H1 (cell line): ENCODE data around the gene ROR1.

Experiments
- CEBPB ChIP-seq: IDR thresholded peaks from 2 replicates; pipeline ENCODE4 v1.6.1; 2012; ENCODE audit warnings: low read depth, low read length
- CTCF ChIP-seq, 3 experiments: IDR thresholded peaks; 1 replicate in 2 of 3; 2 replicates in 1 of 3; pipeline versions ENCODE4 v1.5.1 to v1.6.1; 2011; ENCODE audit warnings: low read length in 3 of 3, mild to moderate bottlenecking in 3 of 3, inconsistent platforms in 2 of 3, low read depth in 1 of 3, moderate library complexity in 1 of 3; ENCODE audit not compliant: insufficient read depth in 1 of 3; ENCODE audit errors: control extremely low read depth in 1 of 3
- EP300 ChIP-seq, 2 experiments: IDR thresholded peaks; 1 replicate in 1 of 2; 2 replicates in 1 of 2; pipeline ENCODE4 v1.6.1; 2011 to 2012; ENCODE audit warnings: low read depth in 2 of 2, low read length in 2 of 2, mild to moderate bottlenecking in 2 of 2, borderline replicate concordance in 1 of 2, inconsistent platforms in 1 of 2, moderate library complexity in 1 of 2
- GABPA ChIP-seq: IDR thresholded peaks from 2 replicates; pipeline ENCODE4 v1.6.1; 2011; ENCODE audit warnings: mild to moderate bottlenecking, low read length, moderate library complexity, borderline replicate concordance; ENCODE audit not compliant: insufficient read depth
- POLR2A ChIP-seq, 2 experiments: IDR thresholded peaks; 1 replicate in 1 of 2; 2 replicates in 1 of 2; pipeline ENCODE4 v1.6.1; 2011; ENCODE audit warnings: low read depth in 2 of 2, low read length in 2 of 2, mild to moderate bottlenecking in 2 of 2; ENCODE audit errors: control extremely low read depth in 1 of 2
- RAD21 ChIP-seq, 2 experiments: IDR thresholded peaks in 1 of 2; conservative IDR thresholded peaks in 1 of 2; 2 replicates each; pipeline ENCODE4 v1.6.1; 2011; ENCODE audit warnings: low read depth in 2 of 2, low read length in 2 of 2, improper control_type of control experiment in 1 of 2, inconsistent platforms in 1 of 2, mild to moderate bottlenecking in 1 of 2, moderate library complexity in 1 of 2
- TAF1 ChIP-seq: IDR thresholded peaks from 2 replicates; pipeline ENCODE4 v1.6.1; 2011; ENCODE audit warnings: mild to moderate bottlenecking, low read depth, low read length

DNA sequence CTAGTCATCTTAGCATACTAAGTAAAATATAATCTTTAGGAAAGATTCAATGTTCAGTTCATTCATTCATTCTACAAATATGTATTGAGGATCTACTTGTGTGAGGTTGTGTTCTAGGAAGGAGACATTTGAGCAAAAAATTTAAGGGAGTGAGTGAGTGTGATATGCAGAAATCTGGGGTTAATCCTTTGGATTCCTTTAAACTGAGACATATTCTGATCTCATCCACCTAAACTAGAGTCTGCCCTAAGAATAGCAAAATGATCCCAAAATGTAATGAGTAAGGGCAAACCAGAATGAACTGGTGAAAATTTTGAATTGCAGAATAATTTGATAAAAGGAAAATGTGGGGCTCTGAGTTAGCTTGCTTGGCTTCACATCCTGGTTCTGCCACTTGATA, 438.2 kb downstream of the ROR1 start:
- TF ChIP-seq POLR2A (IDR thresholded peaks at IDR 0.05; ENCODE audit: control extremely low read depth in 1 of 2, low read depth in 2 of 2, low read length in 2 of 2) (no peak), RAD21 (IDR thresholded peaks at IDR 0.05 in 1 of 2, conservative IDR thresholded peaks at IDR 0.05 in 1 of 2; ENCODE audit: low read depth in 2 of 2, low read length in 2 of 2) (no peak), GABPA (no peak), EP300 (IDR thresholded peaks at IDR 0.05; ENCODE audit: borderline replicate concordance in 1 of 2, low read depth in 2 of 2, low read length in 2 of 2) (no peak), CEBPB (no peak), TAF1 (no peak), CTCF (IDR thresholded peaks at IDR 0.05; ENCODE audit: control extremely low read depth in 1 of 3, insufficient read depth in 1 of 3, low read depth in 1 of 3, low read length in 3 of 3) (no peak)
